Activated CD8-positive, alpha-beta memory T cell treated with anti-CD3 and anti-CD28 coated beads, Interleukin-2, amount 50 U/mL, for 1 hour (primary cell): Measurements from ENCODE around the gene PRMT1.
"Not testable (repeated sequence)": the region's sequence is repeated elsewhere in the genome, so short reads cannot be mapped to it uniquely, and the experiment has no call there.

Source experiments
- DNase-seq: peaks from one replicate; pipeline ENCODE4 v3.0.0-alpha.2; 2020; ENCODE audit errors: extremely low read depth

PRMT1 gene

DNA sequence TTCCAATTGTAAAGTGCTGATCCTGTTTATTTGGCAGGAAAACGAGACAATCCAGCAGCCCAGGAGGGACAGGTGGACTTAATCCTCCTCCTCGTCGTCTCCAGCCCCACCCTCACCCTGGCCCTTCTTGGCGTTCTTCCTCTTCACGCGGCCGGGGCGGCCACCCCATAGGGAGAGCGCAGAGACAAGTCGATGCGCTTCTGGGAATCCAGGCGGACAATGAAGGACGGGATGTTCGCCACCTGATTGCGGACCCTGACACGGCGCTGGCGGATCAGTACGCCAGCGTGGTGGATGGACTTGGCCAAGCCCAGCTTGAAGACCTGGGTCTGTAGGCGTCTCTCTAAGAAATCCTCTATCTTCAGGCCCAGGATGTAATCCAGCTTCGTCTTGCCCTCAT is 42.3 kb downstream of the PRMT1 start:
- not testable (repeated sequence) for DNase-seq

DNA sequence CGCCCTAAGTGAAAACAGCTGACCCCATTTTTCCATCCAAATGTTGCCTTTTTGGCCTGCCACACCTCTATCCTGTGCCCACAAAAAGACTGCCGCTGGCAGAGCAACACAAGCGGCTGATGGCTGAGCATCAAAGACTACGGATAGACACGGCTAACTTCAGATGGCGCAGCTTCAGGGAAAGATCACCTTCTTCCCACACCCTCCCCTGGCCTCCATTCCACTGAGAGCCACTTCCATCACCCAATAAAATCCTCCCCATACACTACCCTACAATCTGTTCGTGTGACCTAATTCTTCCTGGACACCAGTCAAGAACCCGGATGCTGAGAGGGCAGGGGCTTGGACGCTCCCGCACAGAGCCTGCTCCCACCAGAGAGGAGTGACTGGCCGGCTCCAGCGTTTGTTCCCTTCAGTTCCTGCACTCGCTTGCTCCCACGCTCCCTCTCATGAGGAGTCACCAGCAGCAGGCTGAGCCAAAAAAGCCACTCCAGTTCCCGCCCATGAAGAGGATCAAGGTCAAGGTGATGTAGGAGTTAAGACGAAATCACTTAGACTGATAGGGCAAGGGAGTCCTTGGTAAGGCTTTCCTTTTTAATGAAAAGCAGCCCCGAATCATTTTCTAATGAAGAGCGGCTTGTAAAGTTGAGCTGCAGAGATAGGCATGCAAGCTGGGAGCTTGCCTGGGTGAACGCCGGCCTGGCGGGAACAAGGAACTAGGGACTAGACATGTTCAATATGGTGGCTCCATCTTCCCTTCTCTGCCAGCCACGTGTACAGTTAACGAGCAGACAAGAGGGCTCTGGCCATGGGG is 50.4 kb downstream of the PRMT1 start:
- no peak for DNase-seq

DNA sequence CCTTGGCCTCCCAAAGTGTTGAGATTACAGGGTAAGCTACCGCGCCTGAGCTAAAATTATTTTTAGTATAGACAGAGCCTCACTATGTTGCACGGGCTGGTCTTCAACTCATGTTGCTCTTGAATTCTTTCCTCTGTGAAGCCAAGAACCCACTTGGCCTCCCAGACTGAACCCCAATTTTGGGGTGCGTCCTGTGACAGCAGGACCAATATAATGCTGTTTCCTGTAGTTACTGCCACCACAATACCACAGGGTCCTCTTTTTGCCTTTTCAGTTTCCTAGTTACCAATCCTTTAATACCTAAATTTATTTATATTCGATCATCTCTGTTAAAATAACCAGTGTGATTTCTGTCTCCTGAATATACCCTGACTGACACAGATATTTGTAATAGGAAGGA is 53.1 kb downstream of the PRMT1 start:
- DNase-seq: no peak
